Measurements from ENCODE around the gene MDM1. TPM values are rescaled to one million over a fixed set of nuclear protein-coding genes. Genes with fewer than 3 reads are reported as not detected.
A peak's percentile ranks its signal among the peaks of the same experiment; 100 is the strongest.

Gene MDM1
- total and polyA plus RNA-seq, 10 donors = 13.5 to 38.9 (median 21.9) TPM

DNA sequence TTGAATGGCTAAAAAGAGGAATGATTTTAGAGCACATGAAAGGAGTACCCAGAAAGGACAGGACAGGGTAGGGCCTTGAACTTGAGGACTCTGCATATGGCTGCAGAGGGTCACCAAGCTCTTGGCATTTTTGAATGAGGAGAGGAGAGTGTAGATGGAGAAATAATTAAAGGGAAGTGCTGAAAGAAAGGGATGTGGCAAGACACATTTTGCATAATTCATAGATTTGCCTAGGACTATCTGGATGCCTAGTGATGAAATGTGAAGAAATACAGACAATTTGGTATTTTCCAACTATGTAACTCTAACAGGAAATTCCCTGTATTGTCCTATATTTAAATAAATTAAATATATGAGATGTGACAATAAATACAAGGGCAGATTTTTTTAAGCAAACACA, 27.5 kb upstream of the MDM1 start:
- peak overlapping the region in 7 of 8 donors; percentile 11 to 82 (median 68) for H3K27ac ChIP-seq
- intact Hi-C loops (cut with DNase I; ENCODE audit: low total_unique reads) = loop anchor here (10.0 kb wide), 1 partner anchor 325 kb away; the partner anchor contains the start of gene NUP107
- H3K9me3 ChIP-seq = no peaks in the 10 kb centered on the region
- no peaks in the 10 kb centered on the region for H3K27me3 ChIP-seq (replicated peaks in 1 of 7)
- no peak for DNase-seq
- peak overlapping the region in 1 of 8 donors; percentile 21 for H3K4me3 ChIP-seq
- TF ChIP-seq POLR2A (IDR thresholded peaks at IDR 0.05) (no peak), POLR2AphosphoS5 (IDR thresholded peaks at IDR 0.05) (no peak)
- TF ChIP-seq, protein P1, sequence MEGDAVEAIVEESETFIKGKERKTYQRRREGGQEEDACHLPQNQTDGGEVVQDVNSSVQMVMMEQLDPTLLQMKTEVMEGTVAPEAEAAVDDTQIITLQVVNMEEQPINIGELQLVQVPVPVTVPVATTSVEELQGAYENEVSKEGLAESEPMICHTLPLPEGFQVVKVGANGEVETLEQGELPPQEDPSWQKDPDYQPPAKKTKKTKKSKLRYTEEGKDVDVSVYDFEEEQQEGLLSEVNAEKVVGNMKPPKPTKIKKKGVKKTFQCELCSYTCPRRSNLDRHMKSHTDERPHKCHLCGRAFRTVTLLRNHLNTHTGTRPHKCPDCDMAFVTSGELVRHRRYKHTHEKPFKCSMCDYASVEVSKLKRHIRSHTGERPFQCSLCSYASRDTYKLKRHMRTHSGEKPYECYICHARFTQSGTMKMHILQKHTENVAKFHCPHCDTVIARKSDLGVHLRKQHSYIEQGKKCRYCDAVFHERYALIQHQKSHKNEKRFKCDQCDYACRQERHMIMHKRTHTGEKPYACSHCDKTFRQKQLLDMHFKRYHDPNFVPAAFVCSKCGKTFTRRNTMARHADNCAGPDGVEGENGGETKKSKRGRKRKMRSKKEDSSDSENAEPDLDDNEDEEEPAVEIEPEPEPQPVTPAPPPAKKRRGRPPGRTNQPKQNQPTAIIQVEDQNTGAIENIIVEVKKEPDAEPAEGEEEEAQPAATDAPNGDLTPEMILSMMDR (IDR thresholded peaks at IDR 0.05 in 8 of 11, conservative IDR thresholded peaks at IDR 0.05 in 3 of 11) = no peak
- peaks cover 20 to 55% (median 30%) of the 10 kb centered on the region in 6 donors for H3K4me1 ChIP-seq
- H3K36me3 ChIP-seq = no peaks in the 10 kb centered on the region

DNA sequence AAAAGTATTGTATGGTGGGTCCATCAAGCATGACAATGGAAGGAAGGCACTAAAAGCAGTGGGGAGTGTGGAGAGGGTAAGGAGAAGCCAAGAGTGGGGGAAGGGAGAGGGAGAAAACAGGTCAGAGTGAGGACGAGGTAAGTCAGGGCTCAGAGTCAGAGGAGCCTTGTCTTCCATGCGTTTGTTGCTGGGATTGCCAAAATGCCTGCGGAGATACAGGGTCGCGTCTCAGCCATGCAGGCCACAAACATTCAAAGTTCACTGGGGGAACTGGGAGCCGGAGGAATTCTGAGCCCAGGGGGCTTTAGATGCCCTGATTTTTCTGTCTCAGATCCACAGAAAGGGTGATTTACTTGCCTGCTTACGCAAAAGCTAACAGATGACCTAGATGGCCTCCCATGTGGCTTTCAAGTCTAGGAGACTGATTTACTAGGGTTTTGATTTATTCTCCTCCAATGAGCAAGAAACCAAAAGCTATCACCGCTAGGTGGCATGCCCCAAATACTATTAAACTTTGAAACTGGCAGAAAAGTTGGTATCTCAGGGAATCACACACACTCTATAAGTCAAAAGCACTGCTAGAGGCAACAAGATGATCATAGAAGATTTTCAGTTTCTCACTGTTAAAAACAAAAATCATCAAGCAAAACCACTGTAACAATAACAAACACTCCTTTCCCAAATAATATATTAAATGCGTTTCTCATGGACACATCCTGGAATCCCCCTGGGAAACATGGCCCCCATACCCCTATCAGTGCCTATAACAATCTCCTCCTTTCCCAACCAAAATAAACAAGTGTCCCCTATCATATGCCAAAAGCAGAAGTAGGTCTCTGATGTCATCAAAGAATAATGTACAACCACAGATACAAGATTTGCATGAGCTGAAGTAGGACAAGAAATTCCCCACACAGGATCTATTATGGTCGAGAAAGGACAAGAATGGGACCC, 26.6 kb upstream of the MDM1 start:
- no peaks in the 10 kb centered on the region for H3K36me3 ChIP-seq
- peaks cover 11 to 46% (median 22%) of the 10 kb centered on the region in 6 donors for H3K4me1 ChIP-seq
- no peaks in the 10 kb centered on the region for H3K27me3 ChIP-seq (replicated peaks in 1 of 7)
- no peak for DNase-seq
- intact Hi-C loops (cut with DNase I; ENCODE audit: low total_unique reads) = loop anchor here (10.0 kb wide), 1 partner anchor 326 kb away; the partner anchor contains the start of gene NUP107
- H3K9me3 ChIP-seq = no peaks in the 10 kb centered on the region
- 46 to 63% (median 57%) methylated on average over 10 of the region's 10 CpGs for WGBS, 5 donors
- H3K4me3 ChIP-seq = peak overlapping the region in 1 of 8 donors; percentile 21
- H3K27ac ChIP-seq = peak overlapping the region; percentile 8 to 82 (median 66)
- TF ChIP-seq, protein P1 (IDR thresholded peaks at IDR 0.05 in 8 of 11, conservative IDR thresholded peaks at IDR 0.05 in 3 of 11) = peak; percentile 44 to 81 (median 74)
- TF ChIP-seq POLR2A (IDR thresholded peaks at IDR 0.05) = no peak

- intact Hi-C loops (cut with DNase I; ENCODE audit: low total_unique reads) = loop anchor here (10.0 kb wide), 1 partner anchor 328 kb away; the partner anchor contains the start of gene NUP107
- TF ChIP-seq POLR2AphosphoS5 (IDR thresholded peaks at IDR 0.05) = no peak
- TF ChIP-seq, protein P1 (IDR thresholded peaks at IDR 0.05 in 8 of 11, conservative IDR thresholded peaks at IDR 0.05 in 3 of 11) = no peak
- no peak for TF ChIP-seq POLR2A (IDR thresholded peaks at IDR 0.05)
- no peak for DNase-seq
- Histone ChIP-seq H3K9me3 (no peaks in the 10 kb centered on the region), H3K27ac (no peak overlapping the region), H3K4me1 (peaks cover 9 to 36% (median 19%) of the 10 kb centered on the region in 6 donors), H3K4me3 (no peak overlapping the region), H3K27me3 (replicated peaks in 1 of 7) (no peaks in the 10 kb centered on the region), H3K36me3 (no peaks in the 10 kb centered on the region)
- WGBS, 5 donors = 86 to 97% (median 93%) methylated on average over 1 of the region's 1 CpG
Measured at GRCh38 chr12:68356986-68357385, 24.8 kb upstream of the MDM1 start.
